Embryonic facial prominence (tissue), 1 donor: ENCODE data around the gene WIF1.
A peak's percentile ranks its signal among the peaks of the same experiment; 100 is the strongest.

Experiments used
- DNase-seq: peaks from one replicate; pipeline ENCODE4 v3.0.0-alpha.2; 2016; ENCODE audit errors: extremely low spot score

WIF1 gene

GRCh38 chr12:65122703-65123102, 1.6 kb upstream of the WIF1 start:
- no peak for DNase-seq

- no peak for DNase-seq
These were observed 908 bp upstream of the WIF1 start for GRCh38 chr12:65121956-65122469.

GRCh38 chr12:65119063-65119462, 2.0 kb downstream of the WIF1 start:
- DNase-seq = no peak

DNA sequence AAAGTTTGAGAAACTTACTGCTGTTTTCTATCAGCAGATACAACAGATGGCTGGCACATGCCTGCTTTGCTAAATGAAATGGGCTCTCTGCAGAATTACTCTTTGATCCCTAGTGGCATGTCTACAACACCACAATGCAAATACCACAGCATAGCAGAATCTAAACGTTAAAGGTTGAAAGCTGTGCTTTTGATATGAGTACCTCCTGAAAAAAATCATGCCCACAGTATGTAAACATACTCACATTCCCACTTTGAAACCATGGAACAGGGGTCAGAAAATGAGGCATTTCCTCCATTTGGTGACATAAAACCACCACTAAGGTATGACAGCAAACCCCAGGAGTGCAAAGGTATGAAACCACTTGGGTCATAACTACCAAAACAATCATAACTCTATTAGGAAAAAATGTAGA, 7.5 kb downstream of the WIF1 start:
- DNase-seq = peak; percentile 46

GRCh38 chr12:65106948-65107347, 14.2 kb downstream of the WIF1 start:
- no peak for DNase-seq

- DNase-seq = no peak
These were observed 21.0 kb downstream of the WIF1 start for GRCh38 chr12:65100140-65100539.

DNA sequence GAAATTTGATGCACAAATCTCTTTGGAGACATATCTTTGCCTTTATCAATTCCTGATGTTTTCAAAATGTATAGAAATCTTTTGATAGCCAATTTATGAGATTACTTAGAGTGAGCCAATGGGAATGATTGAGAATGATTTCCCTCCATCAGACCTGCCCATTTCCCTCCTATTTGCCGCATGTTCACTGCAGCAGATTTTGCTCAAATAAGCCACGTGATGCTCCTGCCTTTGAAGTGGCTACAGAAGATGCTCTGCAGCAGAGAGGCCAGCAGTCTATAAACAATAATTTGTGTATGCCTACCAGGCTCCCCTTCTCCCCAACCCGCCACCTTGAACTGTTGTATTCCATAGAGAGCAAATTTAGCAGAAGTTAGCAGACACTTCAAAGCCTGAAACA, 21.9 kb downstream of the WIF1 start:
- no peak for DNase-seq

GRCh38 chr12:65098364-65098763, 22.7 kb downstream of the WIF1 start:
- DNase-seq = no peak

- no peak for DNase-seq
These were observed 26.4 kb downstream of the WIF1 start for GRCh38 chr12:65094722-65095121.

- peak; percentile 40 for DNase-seq
These were observed 27.5 kb downstream of the WIF1 start for GRCh38 chr12:65093606-65094005.

- no peak for DNase-seq
These were observed 30.6 kb downstream of the WIF1 start for GRCh38 chr12:65090461-65090860.

GRCh38 chr12:65086236-65086635, 34.9 kb downstream of the WIF1 start:
- no peak for DNase-seq

DNA sequence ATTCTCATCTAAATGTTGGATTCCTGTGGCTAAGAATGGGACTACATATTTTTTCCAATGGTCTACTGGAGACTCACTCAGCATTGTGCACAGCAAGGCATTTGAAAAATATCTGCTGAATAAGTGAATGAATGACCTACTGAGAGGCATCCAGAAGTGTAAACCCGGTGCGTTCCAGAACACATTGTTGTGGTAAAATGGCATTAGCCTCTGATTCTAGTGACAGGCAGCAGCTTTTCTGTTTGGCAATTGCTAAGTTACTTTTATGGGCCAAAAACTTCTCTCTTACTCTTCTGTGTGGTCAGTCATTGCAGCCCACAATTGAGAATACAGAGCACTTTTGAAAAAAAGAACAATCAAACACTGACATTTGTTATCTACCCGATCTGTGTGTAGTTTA, 36.5 kb downstream of the WIF1 start:
- no peak for DNase-seq

GRCh38 chr12:65083581-65083980, 37.5 kb downstream of the WIF1 start:
- no peak for DNase-seq

DNA sequence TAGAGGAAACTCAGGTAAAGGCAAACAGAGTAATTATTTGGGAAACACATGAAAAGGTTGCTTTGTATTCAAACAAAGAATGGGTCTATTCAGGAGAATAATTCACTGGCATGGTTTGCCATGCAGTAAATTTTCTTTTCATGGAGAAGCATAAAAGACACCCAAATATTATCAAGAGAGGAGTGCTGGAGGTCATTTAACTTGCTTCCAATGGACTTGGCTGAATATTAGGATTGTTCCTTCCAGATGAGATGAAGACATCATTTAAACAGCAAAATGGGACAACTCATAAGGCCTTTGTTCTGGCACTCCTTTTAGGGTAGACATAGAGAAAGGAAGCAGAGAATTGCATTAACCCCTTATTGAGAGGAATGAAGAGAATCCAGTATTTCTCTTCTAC, 38.7 kb downstream of the WIF1 start:
- DNase-seq = no peak

GRCh38 chr12:65081496-65081895, 39.6 kb downstream of the WIF1 start:
- no peak for DNase-seq

DNA sequence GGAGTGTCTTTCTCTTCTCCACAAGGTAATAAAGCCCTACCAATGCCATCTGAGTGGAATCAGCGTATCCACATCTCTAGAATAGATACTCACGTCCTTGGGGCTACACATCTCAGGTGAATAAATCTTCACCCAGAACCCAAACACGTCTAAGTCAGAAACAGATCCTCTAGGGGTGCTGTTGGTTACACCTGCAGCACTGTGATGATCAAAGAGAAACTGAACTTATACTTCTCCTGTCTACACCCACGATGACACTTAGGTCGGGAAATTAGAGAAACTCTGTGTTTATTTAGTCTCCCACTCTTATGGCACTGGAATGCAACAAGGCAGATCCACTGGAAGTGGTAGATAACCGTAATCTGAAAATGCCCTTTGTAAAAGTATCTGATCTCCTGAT, 46.2 kb downstream of the WIF1 start:
- DNase-seq = no peak

- DNase-seq = no peak
These were observed 51.8 kb downstream of the WIF1 start for GRCh38 chr12:65069336-65069735.

- DNase-seq = no peak
These were observed 53.7 kb downstream of the WIF1 start for GRCh38 chr12:65067383-65067782.

- no peak for DNase-seq
These were observed 65.2 kb downstream of the WIF1 start for GRCh38 chr12:65055859-65056258.

GRCh38 chr12:65051218-65051617, 69.9 kb downstream of the WIF1 start:
- no peak for DNase-seq

DNA sequence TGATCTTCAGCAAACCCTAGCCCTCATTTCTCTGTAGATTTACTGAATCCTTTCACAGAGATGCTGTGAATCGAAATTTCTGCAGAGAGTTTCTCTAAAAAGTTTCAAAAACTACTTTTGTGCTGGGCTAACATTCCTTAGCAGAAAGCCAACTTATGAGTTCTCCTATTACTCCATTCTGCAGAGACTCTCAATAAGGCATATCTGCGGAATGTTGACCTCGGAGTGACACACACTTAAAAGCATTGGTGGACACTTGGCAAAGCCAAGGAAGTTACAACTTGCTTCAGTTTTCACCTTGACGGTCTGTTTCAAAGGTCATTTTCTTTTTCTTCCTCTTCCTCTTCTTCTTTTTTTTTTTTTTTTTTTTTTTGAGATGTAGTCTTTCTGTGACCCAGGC, 75.8 kb downstream of the WIF1 start:
- DNase-seq = no peak

- DNase-seq = no peak
These were observed 81.8 kb downstream of the WIF1 start for GRCh38 chr12:65039301-65039700.

DNA sequence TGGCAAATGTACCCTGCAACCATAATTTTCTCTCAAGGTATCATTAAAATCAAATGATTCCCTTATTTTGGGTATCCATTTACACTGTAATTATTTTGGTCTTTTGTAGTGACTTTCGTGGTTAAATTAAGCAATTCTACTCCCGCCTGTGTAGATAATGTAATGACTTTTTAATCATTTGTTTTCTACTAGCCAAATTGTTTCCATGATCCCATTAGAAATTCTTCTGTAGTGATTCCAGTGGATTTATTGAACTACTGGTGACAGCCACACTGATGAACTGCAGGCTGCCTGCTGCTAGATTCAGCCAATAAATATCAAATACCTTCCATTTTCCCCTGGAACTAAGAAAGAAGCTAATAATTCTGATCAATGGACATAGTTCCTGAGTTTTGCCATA, 96.0 kb downstream of the WIF1 start:
- no peak for DNase-seq

DNA sequence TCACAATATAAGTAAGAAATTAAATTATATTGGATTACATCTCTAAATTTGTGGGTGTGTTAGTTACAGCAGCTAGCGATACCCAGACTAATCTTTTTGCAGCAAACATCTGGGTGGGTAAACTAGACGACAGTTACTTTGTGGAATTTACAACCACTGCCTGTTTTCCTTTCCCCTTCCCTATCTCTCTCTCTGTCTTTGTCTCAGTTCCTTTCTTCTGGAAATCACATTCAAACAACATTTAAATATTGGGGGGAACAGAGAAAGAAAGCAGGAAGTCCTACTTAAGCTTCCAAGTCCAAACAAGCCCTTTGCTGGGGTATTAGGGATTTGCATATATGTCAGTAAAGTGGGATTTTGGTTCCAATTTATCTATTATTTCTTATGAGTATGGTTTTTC, 97.6 kb downstream of the WIF1 start:
- DNase-seq = no peak
